Skin of body (tissue), 2 donors: Measurements from ENCODE around the gene SCEL. TPM values are rescaled to one million over a fixed set of nuclear protein-coding genes. Genes with fewer than 3 reads are reported as not detected.
"Not testable (repeated sequence)": the region's sequence is repeated elsewhere in the genome, so short reads cannot be mapped to it uniquely, and the experiment has no call there.

Experiments
- DNase-seq: peaks from one replicate; lab custom pipeline; 2025; lab: John Stamatoyannopoulos, UW
- total RNA-seq: library from RNA; depleted of rRNA; stranded (reverse); fragments of >200 nt; gene quantifications from one replicate; pipeline ENCODE4 v1.2.3, GENCODE V29; 2014

Gene SCEL
- total RNA-seq, 1 donor from 2014 or later, result 90.1 TPM

DNA sequence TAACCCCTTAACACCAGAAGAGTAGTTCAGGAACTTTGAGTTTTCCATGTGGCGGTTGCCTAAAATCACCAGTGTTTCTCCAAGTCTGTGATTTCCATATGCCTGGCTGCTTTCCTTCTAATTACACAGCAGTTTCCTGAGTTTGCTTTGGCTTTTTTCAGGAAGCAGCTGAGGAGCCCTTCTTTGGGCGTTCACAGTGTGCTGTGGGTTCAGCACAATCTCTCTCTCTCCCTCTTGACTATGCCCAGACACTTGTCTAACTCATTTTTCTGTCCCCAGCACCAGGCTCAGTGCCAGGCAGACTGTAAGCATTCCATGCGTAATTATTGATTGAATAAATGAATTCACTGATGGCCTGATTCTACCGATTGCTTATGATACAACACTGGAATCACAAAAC is 19.7 kb downstream of the SCEL start:
- no peak for DNase-seq

DNA sequence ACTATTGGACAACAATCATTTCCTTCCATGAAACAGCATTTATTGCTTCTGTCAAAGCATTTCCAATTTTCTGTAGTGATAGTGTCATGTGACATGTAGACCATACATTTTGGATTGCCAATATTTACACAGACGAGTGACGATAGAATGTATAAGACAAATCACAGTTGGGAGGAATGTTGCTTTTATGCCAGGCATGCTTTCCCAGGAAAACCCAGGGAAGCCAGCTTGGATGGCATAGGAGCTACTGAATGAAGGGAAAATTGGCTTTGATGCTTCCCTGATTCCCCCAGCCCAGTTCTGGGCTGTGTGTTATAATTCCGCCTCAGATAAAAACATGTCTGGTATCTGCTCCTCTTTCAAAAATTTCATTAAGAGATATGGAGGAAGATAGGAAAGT is 22.5 kb downstream of the SCEL start:
- DNase-seq, result no peak

DNA sequence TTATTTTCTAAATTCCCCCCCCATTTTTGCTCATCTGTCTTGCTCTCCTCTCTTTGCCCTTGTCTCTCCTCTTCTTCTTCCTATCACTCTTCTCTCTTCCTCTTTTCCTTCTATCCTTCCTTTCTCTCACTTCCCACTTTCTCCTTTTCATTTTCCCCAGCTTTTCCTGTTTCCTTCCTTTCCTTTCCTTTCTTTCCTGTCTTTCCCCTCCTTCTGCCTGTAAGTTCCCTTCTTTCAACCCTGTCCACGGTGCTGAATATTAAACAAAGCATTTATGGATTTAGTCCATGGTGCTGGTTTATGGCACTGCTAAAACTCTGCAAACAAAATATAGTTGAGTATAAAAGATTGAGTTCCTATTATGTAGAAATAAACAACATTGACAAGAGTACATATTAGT is 27.6 kb downstream of the SCEL start:
- DNase-seq, result peak; percentile 7

DNA sequence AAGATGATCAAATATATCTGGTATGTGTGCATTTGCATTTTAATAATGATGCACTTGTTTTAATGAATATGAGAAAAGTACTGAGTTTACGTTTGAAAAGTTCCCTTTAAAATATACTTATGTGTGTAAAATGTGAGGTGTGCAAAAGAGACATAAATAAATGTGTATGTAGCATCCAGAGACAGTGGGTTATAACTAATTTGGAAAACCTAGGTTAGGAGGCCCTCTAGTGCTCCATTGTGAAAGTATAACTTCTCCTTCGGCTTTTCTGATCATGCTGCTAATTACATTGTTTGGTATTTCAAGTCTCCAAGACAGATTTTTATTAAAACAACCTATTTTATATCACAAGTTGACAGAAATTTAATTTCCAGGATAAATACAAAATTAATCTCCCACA is 30.1 kb downstream of the SCEL start:
- no peak for DNase-seq

DNA sequence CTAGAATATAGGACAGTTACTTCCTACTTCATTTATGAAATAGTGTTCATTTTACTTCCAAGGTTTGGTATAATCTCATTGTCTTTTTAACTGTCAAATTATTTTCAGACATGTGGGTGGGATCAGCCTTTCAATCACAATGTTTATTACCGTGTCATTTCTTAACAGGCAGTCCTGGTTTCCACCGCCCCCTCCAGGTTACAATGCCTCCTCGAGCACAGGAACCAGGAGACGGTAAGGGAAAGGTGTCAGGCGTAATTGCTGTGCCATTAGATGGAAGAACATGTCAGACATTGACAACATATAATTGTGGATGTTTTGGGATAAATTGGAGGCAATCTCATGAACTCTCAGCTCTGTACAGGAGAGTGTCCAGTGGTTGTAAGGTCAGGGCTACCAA is 36.5 kb downstream of the SCEL start:
- DNase-seq, result no peak

DNA sequence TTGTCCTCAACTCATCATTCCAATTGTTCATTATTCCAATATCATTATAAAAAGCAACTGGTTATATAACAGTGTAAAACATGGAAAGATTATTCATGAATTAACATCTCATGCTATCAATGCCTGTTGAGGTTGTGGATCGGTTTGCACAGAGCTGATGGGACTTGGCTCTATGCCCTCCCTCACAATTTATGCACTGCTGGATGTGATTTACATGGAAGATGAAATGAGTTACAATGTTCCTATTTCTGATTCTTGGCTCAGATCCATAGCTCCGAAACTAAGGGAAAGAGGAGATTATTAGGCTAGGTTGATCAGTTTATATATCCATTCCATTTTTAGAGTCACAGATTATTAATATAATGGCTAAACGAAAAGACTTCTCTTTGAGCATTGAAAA is 38.6 kb downstream of the SCEL start:
- no peak for DNase-seq

DNA sequence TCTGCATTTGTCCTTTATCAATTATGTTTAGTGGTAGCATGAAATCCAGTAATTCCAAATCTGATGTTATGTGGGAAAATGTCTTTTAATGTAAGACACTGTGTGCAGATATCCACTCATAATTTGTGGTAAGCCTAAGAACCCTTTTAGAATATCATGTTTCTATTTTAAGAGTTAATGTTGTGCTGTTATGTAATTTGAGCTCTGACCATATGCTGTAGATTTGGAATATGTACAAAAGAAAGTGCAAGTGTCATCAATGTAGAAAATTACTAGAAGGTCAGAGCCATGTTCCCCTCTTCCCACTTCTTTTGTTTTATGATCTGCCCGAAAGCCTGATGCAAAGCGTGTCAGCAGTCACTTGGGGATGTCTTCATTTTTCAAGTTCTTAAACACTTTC is 44.5 kb downstream of the SCEL start:
- DNase-seq, result no peak

DNA sequence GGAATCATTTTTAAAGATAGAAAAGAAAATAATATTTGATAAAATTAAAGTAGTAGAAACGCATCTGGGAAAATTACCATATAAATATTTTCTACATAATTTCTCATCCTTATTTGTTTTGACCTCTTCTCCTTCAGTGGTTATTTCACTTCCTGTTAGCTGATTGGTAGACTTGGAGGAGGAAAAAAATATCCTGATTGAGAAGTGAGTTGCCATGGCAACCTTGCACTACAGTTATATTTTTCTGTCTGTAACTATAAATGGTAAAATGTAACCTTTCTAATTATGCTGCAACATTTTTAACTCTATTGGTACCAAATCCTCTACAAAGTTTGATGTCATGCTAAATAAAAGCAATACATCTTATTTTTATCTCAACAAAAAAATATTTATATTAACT is 45.2 kb downstream of the SCEL start:
- no peak for DNase-seq

DNA sequence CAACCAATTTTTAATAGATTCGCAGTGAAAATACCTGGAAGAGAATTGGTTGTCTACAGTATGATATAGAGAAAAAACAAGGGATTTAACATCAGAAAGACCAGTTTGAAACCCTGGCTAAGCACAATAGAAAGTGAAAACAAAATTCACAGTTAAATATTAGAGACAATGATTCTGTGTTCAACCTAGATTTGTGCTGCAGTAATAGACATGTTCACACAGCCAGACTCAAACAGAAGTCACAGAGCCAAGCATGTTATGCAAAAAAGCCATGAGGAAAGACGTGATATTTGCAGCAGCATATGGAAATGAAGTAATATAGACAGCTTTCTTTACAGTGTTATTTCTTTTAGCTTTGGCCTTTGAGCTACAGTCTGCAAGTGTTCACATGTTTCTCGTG is 48.1 kb downstream of the SCEL start:
- DNase-seq, result no peak

DNA sequence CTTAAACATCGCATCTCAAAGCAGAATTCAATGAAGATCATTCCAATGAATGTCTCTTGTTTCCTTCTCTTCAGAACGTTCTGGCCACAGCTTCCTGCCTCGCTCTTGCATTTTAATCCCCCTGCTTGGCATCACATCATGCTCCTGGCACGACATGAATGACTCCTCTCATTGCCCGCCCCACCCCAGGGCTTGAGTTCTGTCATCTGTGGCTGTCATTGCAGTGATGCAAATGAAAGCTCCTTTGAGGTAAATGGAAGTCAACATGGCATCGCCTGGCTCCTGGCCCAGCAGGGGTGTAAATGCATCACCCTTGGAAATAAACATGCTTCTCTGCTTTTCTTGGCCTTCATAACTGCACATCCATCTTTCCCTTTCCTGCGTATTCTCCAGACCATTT is 48.6 kb downstream of the SCEL start:
- no peak for DNase-seq

DNA sequence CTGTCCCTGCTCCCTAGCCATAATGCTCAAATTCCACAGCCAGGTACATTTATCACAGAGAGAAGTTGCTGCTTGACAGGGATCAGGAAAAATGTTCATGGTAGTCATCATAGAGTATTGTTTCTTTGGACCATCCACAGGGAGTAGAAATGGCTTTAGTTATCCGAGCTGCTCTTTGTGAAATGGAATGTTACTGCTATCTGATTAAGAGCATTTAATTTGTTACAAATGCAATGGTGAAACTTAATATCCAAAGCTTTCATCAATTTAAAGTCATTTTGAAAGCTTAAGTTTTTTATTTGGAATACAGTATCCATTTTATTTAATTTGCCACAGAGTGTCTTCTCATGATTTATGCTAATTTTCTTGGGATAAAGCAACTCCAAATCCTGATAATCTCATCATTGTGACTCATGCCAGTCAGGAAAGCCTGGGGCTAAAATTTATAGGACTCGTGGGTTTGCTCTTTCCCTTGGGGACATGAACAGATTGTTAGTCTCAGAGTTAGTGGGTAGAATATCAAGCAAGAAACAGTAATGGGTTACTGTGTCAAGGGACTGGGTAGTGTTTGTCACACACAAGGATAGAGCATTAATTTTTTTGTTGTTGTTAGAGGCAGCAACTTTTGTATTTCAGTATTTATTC is 59.8 kb downstream of the SCEL start:
- no peak for DNase-seq

DNA sequence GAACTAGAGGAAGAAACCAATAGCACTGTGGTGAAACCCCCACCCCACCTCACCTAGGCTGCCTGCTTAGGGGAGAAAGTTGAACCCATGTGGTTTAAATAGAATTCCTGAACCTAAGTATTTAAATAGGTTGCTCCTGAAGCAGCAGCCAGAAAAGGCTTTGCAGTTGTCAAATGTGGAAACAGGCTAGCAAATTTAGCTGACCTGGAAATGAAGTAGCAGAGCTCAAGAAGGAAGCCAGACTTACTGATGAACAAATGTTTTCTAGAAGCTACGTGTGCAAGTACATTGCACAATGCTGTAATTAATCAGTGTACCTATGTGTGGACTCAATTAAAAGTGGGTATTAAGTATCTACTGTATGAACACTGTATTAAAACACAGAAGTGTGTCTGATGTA is 61.3 kb downstream of the SCEL start:
- no peak for DNase-seq

DNA sequence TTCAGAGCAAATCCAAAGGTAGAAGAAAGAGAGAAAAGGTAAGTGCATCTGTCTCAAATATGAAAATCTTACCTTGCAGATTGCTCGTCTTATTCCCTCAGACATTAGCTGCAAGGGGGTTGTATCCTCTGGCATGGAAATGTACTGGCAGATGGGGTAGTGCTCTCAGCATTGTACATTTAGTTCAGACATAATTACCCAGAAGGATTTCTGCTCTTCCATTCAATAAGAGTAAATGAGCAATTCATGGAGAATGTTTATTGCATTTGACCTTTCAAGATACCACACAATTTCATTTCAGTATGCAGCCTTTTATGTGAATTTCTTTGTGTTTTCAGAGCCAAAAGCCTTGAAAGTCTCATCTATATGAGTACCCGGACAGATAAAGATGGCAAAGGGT is 63.8 kb downstream of the SCEL start:
- DNase-seq, result no peak

DNA sequence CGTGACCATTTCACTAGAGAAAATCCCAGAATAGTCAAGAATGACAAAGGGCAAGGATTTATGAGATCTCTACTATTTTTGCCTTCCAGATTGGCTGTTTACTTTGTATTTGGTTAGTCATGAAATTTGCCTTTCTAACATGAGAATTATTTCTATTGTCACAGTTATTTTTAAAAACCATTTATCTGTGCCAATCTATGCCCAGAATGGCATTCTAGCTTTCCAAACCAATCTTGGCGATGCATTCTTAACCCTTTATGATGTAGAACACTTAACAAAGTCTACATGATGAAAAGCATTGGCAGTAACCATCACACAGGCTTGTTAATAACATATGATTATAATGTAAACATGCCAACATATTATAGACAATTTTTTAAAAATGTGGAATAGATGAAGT is 65.2 kb downstream of the SCEL start:
- no peak for DNase-seq

DNA sequence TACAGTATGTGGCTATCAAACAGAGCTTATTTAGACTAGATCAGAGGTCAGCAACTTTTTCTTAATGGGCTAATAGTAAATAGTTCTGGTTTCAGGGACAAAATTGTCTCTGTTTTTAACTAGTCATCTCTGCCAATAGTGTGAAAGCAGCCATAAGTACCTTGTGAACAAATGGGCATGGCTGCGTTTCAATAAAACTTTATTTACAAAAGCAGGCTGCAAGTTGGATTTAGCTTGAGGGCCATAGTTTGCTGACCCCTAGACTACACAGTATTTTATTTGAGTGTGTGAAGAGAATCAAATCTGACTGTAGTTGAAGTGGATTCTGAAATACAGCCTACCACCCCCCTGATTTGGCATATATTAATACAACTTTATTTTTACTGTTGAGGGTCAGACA is 75.6 kb downstream of the SCEL start:
- no peak for DNase-seq

DNA sequence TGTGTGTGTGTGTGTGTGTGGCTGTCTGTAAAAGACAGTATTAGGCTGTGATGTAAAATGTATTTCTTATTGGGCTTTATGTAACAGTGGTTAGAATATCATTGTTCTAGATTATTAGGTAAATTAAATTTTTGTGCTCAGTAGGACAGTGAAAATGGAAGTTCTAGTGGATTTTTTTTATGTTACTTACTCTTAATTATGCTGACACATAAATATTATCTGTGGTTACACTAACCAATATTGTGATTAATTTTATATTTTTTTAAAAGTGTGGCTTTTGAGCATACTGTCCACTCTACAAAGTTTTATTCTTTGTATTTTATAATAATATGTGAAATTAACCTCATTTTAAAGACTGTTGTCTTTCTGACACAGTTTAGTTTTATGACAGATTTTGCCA is 80.5 kb downstream of the SCEL start:
- no peak for DNase-seq

DNA sequence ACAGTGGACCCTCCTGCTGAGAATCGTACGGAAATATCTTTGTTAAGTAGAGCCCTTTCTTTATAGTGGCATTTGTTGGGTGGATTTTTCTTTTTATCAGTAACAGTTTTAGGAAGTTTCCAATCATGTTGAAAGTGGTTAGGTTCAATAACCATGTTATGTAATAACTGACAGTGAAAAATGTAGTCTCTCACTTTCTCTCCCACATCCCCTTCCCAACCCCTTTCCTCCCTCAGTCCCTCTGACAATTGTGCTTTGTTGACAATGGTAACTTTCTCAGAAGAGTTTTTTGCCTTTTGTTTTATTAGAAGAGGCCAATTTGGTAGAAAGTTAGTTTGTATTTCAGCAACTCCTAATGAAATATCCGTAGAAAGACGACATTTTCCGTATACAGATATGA is 84.1 kb downstream of the SCEL start:
- DNase-seq, result no peak

DNA sequence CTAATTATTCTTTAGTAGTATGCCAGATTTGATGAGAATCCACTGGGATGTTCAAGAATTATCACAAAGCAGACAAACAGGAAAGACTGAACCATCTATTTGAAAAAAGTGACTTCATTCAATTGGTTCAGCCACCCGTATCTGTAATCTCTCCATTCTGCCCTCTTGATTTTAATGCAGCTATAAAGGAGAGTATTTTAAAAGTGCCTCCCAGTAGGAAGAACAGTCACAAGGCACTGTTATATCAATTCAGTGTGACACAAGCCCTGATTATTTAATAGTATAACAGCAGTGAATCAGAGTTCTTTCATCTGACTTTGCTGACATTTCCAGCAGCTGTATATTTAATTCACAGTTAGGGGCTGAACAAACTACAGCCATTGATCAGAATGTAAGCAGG is 84.6 kb downstream of the SCEL start:
- no peak for DNase-seq

DNA sequence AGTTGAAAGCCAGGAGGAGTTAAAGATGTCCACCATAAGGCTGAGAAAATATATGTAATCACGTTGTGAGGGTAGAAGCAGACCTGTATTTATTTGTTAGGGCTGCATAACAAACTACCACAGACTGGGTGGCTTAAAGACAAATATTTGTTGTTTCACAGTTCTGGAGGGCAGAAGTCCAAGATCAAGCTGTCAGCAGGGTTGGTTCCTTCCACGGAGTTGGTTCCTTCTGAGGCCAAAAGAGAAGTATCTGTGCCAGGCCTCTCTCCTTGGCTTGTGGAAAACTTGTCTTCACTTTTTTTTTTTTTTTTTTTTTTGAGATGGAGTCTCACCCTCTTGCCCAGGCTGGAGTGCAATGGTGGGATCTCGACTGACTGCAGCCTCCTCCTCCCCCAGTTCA is 88.3 kb downstream of the SCEL start:
- DNase-seq, result no peak

DNA sequence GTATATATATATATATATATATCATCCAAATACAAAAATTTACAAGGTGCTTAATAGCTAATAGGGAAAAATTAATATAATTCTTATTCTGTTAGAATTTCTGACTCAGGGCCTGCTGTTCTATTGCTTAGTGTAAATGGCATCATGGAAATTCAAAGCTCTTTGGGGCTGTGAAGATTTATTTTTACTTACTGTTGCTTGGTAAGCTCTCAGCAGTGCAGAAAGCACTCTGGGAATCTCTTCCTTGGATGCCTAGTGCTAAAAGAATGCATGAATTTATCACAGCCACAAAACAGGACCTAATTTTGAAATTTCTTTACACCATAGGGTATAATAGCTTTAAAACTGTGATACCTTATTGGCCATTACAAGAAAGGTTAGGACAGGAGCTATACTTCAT is 92.7 kb downstream of the SCEL start:
- DNase-seq, result no peak

DNA sequence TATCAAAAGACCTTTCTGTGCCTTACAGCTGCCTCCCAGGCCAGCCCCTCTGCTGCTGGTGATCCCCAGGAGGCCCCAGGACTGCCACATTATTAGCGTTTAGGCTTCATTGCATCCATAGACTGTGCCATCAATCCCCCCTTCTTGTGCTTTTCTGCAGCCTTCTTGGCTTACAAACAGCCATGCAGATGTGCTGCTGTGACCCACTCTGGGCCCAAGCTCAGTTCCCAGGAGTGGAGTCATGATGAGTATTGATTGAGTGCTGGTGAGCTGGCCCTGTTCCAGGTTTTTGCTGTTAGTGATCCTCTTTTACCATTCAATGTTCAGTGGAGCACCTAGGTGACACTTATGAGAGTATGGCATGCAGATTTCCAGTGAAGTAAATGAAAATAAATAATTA is 102.1 kb downstream of the SCEL start:
- no peak for DNase-seq

DNA sequence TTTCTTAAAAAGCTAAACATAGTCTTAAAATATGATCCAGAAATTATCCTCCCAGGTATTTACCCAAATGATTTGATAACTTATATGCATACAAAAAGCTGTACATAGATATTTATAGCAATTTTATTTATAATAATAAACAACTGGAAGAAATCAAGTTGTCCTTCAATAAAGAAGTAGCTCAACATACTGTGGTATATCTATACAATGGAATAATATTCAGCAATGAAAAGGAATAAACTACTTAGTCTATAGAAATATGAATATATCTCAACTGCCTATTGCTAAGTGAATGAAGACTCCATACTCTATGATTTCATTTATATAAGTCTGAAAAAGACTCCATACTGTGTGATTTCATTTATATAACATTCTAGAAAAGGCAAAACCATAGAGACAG is 114.9 kb downstream of the SCEL start:
- no peak for DNase-seq

DNA sequence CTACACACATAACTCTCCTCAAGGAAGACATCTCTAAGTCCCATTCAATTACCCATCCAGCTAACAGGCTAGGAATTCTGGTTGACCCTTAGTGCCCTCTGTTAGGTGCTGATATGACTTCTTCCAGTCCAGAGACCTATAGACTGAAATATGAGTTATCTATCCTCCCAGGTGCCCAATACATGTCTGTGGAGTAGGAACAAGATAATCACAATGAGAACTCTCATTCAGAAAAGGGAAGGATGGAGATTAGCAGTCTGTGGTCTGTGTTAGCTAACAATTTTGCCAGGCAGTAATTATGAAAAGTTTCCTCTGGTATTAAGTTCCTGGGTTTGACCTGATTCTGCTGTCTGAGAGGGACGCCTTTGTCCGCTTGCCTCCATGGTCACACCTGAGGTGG is 117.8 kb downstream of the SCEL start:
- no peak for DNase-seq

DNA sequence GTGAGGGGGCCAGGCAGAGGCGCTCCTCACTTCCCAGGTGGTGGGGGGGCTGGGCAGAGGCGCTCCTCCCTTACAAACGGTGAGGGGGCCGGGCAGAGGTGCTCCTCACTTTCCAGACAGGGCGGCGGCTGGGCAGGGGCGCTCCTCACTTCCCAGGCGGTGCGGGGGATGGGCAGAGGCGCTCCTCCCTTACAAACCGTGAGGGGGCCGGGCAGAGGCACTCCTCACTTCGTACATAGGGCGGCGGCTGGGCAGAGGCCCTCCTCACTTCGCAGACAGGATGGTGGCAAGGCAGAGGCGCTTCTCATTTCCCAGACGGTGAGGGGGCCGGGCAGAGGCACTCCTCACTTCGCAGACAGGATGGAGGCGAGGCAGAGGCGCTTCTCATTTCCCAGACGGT is 124.5 kb downstream of the SCEL start:
- not testable (repeated sequence) for DNase-seq
